ENCODE data around the gene GMPPB.
"Not testable (repeated sequence)": the region's sequence is repeated elsewhere in the genome, so short reads cannot be mapped to it uniquely, and the experiment has no call there.

GMPPB gene

DNA sequence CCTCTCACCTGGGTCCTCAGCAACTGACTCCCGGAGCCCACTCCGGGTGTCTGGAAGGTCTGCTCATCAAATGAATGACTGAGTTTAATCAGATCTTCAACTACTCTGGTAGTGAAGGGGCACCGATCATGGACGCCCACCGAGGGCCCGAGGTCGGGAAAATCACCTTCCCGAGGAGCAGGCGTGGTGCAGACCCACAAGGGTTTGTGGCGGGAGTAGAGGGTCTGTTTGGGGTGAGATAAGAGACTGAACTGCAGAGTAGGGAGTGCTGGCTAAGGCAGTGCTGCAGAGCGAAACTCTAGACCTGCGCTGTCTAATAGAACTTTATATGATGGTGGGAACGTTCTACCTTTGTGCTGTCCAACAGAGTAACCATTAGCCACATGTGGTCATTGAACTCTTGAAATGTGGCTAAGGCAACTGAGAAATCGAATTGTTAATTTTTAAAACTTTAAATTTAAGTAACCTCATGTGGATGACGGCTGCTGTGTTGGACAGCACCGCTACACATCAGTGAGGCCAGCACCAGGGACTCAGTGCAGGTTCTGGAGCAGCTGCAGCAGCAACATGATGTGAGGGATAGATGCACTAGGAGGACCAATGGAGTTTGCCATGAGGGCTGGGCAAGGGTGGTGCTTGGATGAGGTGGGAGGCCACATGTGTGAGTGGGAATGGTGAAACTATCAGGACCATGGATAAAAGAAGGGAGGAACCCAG, 33.7 kb downstream of the GMPPB start:
- not testable (repeated sequence) for DNase-seq (ENCODE audit: low spot score)

DNA sequence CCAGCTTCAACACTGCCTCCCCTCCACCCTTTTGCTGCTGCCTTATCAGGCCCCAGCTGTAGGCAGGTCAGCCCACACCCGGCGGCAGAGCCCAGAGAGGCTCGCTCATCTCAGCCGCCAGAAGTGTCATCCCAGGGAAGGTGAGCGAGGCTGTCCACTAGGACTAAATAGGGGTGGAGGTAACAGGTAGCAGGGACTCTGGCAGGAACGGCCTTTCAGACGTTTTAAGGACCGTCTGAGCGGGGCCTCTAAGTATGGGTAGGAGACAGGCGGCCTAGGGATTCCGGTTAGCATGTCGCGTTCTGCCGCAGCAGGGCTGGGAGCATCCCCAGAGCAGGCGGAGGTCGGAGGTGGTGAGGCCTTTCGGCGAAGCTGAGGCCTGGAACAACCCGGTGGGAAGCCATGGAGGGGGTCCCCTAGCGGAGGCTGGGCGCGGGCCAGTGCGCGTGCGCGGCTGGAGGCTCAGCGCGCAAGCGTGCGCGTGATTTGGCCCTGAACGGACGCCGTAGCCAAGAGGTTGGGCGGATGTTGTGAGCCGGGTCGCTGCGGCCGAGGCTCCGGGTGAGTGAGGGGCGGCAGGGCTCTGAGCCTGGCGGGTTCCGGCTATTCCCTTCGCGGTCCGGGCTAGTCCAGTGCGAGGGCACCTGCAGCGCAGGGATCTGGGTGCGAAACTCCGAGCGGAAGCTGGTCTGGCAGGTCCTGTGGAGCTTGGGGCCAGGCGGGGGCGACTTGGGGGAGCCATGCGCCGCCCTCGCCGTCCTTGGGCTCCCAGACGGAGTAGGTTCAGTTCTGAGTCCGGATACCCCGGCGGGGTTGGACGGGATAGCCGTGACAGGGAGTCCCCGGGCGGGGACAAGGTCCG, 34.5 kb downstream of the GMPPB start, which contains the start of the genes MST1 and RNF123:
Gene MST1, minus strand, starts transcription at position 429 of the 862 bp plus-strand sequence. CDS start 783 bp downstream, outside the sequence.
Gene RNF123, plus strand, starts transcription at position 512 of the 862 bp plus-strand sequence. CDS start 1,609 bp downstream, outside the sequence.
- DNase-seq (ENCODE audit: low spot score), result peak; percentile 81

DNA sequence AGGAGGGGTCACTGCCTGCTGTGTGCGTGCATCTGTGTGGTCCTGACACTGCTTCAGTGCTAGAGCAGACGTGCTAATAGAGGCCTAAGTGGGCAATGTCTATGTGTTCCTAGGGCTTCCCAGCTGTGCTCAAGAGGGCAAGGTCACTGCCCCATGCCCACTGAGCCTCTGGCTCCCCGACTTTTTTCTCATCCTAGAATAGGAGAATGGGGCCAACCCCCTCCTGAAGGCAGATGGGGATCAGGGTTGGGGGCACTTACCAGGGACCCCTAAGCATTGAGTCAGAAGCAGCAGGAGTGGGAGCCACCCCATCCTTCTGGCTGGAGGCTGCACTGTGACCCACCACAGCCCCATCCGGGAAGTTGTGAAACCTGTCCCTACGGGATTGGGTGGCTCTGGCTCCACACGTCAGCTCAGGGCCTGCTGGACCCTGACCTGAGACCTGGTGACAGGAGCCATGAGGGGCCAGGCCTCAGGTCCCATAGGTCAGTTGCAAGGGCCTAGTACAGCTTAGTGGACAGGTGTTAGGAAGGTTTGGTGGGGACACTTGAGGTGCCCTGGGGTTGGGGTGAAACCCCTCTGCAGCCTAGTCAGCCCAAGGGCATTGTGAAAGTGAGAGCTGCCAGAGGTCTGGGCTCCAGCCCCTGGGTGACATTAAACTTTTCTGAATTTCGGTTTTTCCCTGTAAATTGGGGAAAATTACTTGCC, 35.3 kb downstream of the GMPPB start:
- DNase-seq (ENCODE audit: low spot score), result not testable (repeated sequence)

DNA sequence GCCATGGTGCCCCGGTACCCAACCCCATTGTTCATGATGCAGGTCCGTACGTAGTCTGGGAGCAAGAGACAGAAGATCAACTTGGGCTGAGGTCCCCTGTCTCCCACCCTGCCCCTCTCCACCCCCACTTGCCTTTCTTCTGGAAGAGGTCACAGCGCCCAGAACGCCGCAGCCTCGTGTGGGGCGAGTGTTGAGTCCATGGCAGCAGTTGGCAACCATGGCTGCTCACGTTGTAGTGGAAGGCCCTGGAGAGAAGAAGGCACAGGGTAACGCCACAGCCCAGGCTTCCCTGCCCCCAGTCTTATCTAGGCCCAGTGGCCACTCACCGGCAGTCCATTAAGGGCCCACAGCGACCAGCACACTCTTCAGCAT, 36.3 kb downstream of the GMPPB start:
- not testable (repeated sequence) for DNase-seq (ENCODE audit: low spot score)

DNA sequence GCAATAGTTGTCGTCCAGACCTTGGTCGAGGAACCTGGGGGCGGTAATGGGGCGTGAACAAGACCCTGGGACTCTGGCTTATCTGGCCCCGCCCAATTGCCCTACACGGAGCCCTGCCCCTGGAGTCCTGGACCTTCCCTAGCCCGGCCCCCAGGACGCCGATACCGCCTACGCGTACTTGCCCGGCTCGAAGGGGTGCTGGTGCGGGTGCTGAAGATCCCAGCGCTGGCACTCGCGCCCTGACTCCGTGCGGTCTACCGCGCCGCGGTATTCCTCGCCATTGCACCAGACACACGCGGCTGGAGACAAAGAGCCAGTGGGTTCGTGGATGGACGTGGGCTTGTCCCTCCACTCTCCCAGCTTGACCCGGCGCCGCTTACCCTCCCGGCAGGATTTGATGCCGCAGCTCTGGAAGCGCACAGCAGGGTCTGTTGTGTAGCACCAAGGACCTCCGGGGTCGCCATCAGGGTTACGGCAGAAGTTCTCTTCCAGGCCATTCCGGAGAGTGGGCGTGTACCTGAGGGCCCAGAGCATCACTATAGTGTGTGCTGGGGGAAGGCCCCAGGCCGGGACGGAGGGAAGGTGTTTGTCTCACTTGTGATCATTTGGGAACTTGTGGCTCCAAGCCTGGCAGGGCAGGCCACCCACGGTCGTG, 36.9 kb downstream of the GMPPB start:
- DNase-seq (ENCODE audit: low spot score), result not testable (repeated sequence)

DNA sequence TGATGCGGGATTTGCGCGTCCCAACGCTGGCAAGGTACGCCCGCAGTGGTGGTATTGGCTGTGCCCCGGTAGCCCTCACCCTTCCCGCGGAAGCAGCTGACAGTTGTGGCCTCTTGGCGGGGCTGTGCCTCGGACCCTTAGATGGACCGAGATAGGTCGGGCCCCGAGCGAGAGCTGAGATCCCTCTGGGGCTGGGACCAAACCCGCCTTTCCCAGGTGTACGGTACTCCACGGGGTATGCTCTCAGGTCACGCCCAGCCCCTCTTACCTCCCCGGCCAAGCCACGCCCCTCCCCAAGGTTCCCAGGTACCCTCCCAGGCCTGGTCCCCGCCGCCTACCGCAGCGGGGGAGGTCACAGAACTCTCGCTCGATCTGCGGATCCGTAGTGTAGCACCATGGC, 37.4 kb downstream of the GMPPB start:
- DNase-seq (ENCODE audit: low spot score), result not testable (repeated sequence)

DNA sequence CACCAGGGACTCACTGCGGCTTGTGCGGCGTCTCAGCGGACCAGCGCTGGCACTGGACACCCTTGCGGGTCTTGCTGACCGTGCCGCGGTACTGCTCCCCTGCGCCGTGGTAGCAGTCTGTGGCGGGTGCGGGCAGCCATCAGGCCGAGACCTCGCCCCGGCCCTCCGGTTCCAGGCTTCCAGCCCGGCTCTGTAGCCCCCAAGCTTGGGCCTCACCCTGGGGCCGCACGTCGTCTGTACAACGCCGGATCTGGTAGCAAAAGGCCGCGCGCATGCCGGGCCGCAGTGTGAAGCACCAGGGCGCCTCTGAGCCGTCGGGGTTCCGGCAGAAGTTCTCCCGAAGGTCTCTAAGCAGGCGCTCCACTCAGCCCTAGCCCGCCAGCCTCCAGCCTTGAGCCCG, 37.9 kb downstream of the GMPPB start:
- not testable (repeated sequence) for DNase-seq (ENCODE audit: low spot score)

DNA sequence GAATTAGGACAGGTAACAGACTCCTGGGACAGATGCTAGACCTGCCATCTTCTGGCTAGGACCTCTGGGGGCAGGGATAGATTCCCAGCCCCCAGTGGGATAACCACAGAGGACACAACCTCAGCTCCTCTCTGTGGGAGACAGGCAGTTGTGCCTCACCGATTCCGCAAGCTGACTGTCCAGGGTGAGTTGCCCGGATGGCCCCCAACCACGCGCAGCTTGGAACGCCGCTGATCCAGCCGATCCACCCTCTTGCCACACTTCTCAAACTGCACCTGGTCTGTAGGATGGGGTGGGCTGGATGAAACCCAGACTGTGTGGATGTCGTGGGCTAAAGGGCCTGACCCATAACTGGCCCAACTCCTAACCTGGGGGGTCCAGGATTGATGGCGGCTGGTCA, 38.6 kb downstream of the GMPPB start:
- not testable (repeated sequence) for DNase-seq (ENCODE audit: low spot score)

DNA sequence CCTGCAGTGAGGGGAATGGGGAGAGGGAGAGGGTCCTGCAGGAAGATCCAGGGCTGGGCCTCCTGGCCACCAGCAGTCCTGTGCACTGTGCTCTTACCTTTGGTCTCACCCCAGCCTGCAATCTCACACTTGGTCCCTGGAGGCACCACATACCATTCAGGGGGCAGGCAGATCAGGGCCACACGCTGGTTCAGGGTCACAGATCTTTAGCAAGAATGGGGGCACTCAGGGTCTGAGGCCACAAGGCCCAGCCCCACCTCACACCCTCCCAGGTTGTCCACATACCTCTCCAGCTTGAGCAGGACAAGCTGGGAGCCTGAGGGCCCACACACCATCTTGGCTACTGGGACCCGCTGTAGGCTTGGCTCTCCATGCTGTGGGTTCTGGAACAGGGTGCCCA, 39.3 kb downstream of the GMPPB start:
- DNase-seq (ENCODE audit: low spot score), result not testable (repeated sequence)

DNA sequence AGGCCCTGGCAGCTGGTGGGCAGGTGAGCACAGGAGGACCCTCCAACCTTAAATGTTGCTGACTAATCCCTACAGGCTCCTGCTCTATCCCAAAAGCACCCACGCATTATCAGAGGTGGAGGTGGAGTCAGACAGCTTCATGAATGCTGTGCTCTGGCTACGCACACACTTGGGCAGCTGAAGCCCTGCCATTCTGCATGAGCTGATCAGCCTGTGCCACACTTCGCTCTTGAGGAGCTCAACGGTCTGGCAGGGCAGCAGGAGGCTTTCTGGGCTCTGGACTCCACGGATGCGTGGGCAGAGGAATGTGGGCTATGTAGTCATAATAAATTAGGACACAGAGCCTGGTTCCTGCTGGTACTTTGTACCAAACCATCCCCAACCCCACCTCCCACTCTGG, 40.6 kb downstream of the GMPPB start:
- DNase-seq (ENCODE audit: low spot score), result peak; percentile 68

DNA sequence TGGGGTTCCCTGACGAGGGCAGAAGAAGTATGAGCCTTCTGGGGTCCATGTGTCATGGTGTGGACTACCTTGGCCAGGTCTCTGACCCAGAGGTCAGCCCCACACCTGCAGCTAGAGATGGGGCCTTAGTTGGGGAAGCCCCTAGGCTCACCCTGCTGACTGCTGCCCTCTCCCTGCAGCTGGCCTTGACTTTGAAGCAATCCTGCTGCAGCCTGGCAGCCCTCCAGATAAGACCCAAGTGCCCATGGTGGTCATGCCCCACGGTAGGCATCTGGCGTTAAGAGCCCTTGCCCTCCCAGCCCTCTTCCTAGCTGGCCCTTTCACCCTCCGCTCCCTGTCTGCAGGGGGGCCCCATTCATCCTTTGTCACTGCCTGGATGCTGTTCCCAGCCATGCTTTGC, 42.2 kb downstream of the GMPPB start:
- DNase-seq (ENCODE audit: low spot score), result no peak

DNA sequence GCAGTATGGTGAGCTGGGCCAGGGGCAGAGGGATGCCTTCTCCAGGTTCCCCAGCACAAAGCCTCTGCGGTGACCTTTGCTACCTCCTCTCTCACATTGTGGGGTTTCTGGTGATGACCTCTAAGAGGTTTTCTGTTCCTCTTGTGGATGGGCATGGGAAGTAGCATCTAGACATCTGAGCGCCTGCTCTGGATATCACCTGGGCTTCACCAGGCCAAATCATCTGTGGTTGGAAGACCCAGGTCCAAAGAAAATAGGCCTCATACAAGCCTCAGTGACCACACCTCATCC, 42.6 kb downstream of the GMPPB start:
- DNase-seq (ENCODE audit: low spot score), result no peak

DNA sequence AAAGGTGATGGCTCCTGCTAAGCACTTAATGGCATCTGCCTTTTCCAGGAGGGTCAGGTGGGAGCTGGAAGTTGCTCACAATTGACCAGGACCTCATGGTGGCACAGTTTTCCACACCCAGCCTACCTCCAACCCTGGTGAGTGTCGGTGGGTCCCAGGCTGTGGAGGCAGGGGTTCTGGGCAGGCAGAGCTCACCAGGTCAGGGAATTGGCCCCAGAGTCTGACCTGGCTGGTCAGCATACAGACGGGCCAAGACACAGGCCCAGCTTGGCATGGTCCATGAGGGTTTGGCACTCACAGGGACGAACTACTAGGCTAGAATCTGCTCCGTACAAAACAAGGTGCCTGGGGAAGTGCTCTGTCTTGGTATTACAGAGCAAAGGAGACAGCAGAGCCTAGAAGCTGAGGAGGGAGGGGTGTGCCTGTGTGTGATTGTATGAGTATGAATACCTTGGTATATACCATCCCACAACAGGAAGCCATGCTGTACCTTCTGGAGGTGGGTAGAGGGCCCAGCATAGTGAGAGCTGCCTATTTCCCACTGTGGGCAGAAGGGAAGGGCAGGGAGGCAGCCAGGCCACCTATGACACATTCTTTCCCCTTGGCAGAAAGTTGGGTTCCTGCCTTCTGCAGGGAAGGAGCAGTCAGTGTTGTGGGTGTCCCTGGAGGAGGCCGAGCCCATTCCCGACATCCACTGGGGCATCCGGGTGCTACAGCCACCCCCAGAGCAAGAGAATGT, 43.1 kb downstream of the GMPPB start:
- no peak for DNase-seq (ENCODE audit: low spot score)

DNA sequence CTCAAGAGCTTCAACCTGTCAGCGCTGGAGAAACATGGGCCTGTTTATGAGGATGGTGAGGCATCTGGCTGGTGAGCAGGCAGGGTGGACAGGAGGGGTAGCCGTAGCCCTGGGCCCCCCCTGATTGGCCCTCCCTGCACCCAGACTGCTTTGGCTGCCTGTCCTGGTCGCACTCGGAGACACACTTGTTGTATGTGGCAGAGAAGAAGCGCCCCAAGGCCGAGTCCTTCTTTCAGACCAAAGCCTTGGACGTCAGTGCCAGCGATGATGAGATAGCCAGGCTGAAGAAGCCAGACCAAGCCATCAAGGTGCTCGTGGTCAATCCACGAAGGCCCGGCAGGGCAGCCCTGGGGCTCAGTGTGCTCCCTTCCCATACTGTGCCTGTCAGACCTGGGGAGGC, 47.8 kb downstream of the GMPPB start:
- no peak for DNase-seq (ENCODE audit: low spot score)

DNA sequence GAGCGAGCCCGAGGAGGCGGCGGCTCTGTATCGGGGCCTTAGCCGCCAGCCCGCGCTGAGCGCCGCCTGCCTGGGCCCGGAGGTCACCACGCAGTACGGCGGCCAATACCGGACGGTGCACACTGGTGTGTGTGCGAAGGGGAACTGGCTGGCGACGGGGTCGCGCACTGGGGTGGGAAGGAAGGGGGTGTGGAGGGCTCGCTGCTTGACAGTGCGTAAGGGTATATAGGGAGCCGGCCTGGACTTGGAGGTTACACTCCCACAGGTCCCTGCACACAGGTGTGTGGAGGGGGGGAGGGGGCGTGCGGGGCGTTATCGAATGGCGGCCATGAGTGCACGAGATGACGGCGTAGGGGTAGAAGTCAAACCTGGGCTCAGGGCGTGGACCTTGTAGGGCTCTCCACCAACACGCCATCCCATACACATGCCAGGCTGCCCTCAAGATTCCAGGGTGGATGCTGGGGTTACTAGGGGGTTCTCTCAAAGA, 49.2 kb downstream of the GMPPB start:
- no peak for DNase-seq (ENCODE audit: low spot score)

DNA sequence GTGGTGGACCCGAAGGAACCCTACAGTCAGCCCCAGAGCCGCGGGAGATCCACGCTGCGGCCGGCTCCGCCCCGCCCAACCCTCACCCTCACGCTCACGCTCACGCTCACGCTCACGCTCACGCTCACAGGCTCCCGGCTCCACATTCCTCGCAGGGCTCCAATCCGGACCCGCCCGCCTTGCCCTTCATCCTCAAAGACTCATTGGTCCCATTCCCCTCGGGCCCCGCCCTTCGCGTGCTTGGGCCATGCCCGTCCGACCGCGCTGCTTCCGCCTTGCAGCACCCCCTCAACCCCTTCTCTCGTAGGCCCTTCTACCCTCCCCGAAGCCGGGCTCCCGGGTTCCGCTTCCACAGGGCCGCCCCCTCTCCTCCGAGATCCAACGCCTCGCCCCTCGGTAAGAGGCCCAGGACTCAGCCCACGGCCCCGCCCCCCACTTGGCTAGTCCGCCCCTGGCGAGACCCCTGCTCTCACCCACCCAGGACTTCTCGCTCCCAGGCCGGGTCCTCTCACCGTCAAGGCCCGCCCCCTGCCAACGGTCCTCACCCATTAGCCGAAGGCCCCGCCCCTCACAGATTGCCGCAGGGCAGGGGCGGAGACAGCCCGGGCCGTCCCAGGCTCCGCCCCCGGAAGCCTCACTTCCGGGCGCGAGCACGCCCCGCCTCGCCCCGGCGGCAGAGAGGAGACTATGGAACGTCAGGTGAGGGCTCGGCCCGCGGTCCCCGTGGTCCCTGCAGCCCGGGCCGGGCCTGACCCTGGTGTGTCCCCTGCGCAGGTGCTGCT, 49.8 kb downstream of the GMPPB start, which contains the start of gene APEH:
Gene APEH, plus strand, starts transcription at position 637 of the 782 bp plus-strand sequence. Its CDS starts 51 bp downstream, at position 688.
- peak; percentile 94 for DNase-seq (ENCODE audit: low spot score)

DNA sequence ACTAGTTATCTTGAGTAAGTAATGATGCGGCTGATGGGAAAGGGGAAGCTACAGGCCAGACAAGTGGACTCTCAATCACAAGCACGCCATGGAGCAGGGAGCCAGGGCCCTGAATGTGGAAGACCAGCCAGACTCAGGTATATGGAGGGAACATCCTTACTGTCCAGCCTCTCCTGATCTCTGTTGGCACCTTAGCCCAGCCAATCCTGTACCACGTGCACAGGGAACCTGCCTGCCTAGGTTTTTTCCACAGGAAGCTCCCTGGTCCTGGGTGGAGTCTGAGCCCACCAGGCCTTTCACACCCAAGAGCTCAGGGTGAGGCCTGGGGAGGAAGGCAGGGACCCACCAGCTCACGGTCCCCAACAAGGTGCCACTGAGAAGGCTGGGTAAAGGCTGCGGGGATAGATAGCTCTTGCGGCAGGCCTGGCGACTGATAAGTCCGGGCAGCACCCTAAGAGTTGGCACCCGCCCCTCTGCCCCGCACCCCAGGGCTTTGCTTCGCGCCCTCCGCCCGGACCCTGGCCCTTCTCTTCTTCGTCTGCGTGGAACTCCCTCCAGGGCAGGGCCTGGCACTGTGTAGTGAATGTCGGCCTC, 50.5 kb downstream of the GMPPB start:
- no peak for DNase-seq (ENCODE audit: low spot score)

DNA sequence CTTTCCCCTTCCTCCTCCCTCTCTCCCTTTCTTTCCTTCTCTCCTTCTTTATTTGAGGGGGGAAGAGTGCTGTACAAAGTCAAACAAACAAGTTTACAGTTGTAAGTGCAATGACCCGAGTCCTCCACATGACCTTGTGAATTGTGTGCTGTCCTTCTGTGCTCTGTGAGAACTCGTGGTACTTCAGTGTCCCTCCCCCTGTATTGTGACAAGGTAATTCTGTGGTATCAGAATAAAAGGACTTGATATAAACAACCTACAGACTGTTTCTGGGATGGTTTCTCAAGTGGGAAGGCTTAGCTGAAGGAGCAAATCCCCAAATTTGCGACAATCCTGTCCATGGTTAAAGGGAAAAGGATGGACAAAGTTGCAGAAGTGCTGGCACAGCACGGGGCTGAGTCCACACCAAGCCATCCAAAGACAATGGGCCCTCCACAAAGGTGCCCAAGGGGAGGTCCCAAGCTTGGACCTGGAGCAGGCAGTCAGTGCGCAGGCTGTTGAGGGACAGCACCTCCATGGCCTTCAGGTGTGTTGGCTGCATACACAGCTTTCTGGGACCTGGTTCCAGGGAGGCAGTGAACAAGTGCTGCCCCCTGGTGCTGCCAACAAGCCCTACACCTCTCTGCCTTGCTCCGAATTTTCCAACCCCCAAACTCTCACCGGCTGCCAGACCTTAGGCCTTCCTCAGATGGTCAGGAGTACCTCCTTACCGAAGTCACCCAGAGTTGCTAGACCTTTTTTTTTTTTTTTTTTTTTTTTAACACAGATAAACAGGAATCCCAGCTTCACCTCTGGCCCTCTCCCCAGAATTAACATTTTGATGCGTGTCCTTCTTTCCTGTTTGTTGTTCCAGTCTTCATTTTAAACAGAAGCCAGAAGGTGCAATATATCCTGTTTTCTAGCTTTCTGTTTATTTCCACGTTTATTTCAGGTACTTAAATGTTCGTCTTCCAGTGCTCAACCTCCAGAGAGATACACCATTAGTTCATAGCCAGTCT, 52.2 kb downstream of the GMPPB start:
- peak; percentile 63 for DNase-seq (ENCODE audit: low spot score)

DNA sequence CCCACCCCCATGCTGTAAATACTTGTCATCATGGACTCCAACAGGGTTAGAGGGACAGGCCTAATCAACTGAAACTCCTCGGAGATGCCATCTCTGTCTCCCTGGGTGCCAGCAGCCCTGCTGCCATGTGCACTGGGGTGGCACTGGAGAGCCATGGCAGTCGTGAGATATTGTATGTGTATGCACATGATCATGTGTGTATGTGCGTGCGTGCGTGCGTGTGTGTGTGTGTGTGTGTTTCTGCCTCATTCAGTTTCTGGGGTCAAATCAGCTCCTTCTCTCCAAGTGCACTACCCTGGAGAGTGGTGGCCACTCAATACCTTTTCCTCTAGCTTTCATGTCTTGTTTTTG, 52.8 kb downstream of the GMPPB start:
- no peak for DNase-seq (ENCODE audit: low spot score)

All from putamen (tissue), 1 donor.